ENCODE data around the gene GIMAP4.
"Not testable (repeated sequence)": the region's sequence is repeated elsewhere in the genome, so short reads cannot be mapped to it uniquely, and the experiment has no call there.

Gene GIMAP4

DNA sequence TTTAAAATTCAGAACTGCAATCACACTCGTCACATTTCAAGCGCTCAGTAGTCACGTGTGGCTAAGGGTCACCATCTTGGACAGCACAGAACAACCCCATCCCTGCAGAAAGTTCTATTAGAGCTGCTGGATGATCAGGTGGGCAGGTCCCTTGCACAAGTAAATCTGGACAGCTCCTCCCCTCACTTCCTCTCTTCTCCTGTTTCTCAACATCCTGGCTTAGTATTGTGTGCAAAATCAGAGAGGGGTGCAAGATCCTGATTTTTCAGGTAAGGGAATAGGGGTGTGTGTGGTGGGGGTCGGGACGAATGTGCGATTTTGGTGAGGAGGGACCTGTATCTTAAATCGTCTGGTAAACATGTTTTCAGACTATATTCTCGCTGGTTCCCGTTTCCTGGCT lies at the start of gene GIMAP4:
GIMAP4 (plus strand) TSS at position 222 of the 400 bp plus-strand sequence. CDS start 2,512 bp downstream, outside the sequence.
- no peak for DNase-seq

GRCh38 chr7:150519310-150519709 lies 47.9 kb upstream of the GIMAP4 start:
- no peak for DNase-seq

DNA sequence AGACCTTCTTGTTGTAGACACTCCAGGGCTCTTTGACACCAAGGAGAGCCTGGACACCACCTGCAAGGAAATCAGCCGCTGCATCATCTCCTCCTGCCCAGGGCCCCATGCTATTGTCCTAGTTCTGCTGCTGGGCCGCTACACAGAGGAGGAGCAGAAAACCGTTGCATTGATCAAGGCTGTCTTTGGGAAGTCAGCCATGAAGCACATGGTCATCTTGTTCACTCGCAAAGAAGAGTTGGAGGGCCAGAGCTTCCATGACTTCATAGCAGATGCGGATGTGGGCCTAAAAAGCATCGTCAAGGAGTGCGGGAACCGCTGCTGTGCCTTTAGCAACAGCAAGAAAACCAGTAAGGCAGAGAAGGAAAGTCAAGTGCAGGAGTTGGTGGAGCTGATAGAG lies 47.0 kb upstream of the GIMAP4 start:
- no peak for DNase-seq

GRCh38 chr7:150522931-150523330 lies 44.3 kb upstream of the GIMAP4 start:
- not testable (repeated sequence) for DNase-seq

DNA sequence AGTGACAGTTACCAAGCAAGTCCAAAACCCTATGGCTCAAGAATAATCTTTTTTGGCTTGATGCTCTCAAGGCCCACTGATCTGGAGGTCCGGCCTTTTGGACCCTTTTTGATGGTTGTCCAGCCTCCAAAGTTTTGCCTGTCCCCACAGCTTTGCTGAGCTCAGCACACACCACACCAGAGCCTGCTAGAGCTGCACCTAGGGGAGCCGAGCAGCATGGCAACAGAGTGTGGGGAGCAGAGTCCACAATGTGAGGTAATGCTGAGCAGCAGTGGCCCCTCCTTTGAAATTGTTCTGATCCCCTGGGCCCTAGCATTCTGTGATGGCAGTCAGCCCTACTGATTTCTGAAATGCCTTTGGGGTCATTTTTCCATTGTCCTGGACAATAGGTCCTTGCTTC lies 43.2 kb upstream of the GIMAP4 start:
- no peak for DNase-seq

DNA sequence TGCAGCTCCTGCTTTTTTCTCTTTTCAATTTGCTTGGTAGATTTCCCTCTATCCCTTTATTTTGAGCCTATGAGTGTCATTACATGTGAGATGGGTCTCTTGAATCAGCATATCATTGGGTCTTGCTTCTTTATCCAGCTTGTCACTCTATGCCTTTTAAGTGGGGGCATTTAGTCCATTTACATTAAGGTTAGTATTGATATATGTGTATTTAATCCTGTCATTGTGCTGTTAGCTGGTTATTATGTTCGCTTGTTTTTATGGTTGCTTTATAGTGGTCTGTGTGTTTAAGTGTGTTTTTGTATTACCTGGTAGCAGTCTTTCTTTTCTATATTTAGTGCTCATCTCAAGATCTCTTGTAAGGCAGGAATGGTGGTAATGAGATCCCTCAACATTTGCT lies 35.5 kb upstream of the GIMAP4 start:
- no peak for DNase-seq

DNA sequence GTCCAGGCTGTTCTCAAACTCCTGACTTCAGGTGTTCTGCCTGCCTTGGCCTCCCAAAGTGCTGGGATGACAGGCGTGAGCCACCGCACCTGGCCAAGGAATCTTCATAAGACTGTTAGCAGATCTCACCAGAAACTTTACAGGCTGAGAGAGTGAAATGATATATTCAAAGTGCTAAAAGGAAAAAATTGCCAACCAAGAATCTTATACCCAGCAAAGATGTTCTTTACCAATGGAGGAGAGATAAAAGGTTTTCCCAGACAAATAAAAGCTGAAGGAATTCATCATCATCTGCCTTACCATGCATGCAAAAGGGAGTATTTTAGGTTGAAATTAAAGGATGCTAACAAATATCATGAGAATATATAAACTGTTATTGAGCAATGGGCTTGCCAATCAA lies 28.9 kb upstream of the GIMAP4 start:
- DNase-seq, result no peak

DNA sequence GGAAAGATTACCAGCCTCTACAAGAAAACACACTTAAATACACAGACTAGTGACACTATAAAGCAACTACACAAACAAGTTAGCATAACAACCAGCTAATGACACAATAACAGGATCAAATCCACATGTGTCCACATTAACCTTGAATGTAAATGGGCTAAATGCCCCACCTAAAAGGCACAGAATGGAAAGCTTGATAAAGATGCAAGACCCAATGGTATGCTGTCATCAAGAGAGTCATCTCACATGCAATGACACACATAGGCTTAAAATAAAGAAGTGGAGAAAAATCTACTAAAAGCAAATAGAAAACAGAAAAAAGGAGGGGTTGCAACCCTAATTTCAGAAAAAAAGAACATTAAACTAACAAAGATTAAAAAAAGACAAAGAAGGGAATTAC lies 14.0 kb upstream of the GIMAP4 start:
- no peak for DNase-seq

GRCh38 chr7:150556521-150557138 lies 10.6 kb upstream of the GIMAP4 start:
- DNase-seq, result no peak

GRCh38 chr7:150560486-150560885 lies 6.7 kb upstream of the GIMAP4 start:
- DNase-seq, result no peak

GRCh38 chr7:150562919-150563318 lies 4.3 kb upstream of the GIMAP4 start:
- no peak for DNase-seq

DNA sequence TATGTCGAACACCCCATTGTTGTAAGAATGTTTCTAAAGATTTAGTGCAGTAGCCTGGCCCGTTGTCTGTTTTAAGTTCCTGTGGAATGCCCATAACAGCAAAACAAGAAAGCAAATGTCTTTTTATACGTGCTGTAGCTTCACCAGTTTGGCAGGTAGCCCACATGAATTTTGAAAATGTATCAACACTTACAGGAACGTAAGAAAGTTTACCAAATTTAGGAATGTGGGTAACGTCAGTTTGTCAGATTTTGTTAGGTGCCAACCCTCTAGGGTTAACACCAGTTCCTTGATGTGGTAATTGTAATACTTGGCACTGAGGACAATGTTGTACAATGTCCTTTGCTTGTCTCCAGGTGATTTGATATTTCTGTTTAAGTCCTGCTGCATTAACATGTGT lies 3.2 kb upstream of the GIMAP4 start:
- no peak for DNase-seq

GRCh38 chr7:150564566-150564965 lies 2.6 kb upstream of the GIMAP4 start:
- no peak for DNase-seq

DNA sequence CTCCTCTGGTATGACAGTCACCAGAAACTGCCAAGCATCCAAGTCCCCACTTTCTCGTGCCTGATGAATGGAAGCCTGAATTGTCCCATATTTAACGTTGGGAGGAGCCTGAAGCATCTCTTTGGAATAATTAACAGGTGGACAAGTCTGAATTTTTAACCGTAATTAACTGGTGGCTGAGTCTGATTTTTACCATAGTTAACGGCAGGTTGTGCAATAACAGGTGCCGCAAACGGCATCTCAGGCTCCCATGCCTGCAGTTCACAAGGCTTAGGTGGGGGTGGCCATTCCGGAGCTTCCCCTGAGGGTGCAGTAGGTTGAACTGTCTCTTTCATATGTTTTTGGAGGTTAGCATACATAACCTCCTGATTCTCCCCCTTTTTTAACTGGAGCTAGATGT lies 2.0 kb upstream of the GIMAP4 start:
- DNase-seq, result no peak

- DNase-seq, result no peak
Observed at GRCh38 chr7:150566123-150566522, 1.1 kb upstream of the GIMAP4 start.

GRCh38 chr7:150566572-150566971 lies 618 bp upstream of the GIMAP4 start:
- no peak for DNase-seq

DNA sequence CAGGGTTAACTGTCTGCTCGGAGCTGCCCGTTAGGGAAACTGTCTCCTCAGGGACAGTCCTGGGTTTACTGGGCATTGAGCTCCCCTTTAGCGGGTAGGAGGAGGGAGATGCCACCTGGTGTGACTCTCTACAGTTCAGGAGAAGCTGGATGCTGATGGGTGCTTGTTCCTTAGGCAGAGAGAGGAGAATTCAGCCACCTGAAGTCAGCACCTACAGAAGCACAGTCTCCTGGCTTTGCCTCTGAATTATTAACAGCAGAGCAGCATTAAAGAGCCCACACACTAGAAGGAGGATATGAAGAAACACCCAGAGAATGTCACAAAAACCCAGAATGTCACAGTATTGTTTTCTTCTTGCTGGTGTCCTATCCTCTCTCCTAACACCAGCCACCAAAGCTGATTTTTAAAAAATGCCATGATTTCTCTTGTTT lies 696 bp downstream of the GIMAP4 start:
- DNase-seq, result no peak

DNA sequence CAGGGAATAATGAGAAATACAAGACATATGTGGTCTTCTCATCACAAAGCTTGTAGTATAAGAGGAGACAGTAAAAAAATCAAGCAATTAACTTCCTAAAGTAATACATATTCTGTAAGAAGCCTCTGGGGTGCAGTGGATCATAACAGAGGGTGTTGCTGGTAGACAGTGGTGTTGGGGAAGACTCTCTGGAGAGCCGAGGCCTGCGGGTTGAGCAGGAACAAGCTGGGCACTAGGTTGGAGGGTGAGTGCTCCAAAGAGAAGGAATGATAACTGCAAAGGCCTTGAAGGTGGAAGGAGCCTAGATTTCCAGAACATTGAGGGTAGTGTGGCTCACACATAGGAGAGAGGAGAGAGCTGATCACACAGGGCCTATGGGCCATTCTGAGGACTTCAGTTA lies 1.5 kb downstream of the GIMAP4 start:
- no peak for DNase-seq

DNA sequence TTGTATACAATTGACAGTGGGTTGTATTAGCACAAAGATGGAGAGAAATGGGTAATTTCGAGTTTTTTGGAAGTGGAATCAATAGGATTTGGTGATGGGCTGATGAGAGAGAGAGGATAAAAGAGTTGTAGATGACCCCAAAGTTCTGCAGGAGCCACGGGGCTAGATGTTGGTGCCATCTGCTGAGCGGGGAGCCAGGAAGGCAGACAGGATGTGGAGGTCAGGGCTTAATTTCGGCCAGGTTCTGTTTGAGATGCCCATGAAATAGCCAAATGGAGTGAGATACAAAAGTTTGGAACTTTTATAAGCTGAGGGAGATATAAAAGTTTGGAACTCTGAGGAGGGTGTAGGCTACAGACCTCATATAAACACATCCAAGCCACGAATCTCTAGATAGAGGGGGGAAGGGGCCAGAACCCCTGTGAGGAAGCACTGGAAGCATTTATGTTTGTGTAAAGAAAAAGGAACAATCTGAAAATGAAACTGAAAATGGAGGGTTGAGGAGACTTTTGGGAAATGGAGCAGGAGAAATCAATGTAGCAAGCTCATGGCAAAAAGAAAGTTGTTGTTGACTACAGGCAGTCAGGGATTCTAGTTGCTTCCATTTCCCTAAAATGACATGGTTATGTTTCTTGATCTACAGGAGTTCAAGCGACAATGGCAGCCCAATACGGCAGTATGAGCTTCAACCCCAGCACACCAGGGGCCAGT lies 2.2 kb downstream of the GIMAP4 start:
- no peak for DNase-seq

- no peak for DNase-seq
Observed at GRCh38 chr7:150570556-150571465, 3.6 kb downstream of the GIMAP4 start.

GRCh38 chr7:150572496-150572895 lies 5.3 kb downstream of the GIMAP4 start:
- no peak for DNase-seq

DNA sequence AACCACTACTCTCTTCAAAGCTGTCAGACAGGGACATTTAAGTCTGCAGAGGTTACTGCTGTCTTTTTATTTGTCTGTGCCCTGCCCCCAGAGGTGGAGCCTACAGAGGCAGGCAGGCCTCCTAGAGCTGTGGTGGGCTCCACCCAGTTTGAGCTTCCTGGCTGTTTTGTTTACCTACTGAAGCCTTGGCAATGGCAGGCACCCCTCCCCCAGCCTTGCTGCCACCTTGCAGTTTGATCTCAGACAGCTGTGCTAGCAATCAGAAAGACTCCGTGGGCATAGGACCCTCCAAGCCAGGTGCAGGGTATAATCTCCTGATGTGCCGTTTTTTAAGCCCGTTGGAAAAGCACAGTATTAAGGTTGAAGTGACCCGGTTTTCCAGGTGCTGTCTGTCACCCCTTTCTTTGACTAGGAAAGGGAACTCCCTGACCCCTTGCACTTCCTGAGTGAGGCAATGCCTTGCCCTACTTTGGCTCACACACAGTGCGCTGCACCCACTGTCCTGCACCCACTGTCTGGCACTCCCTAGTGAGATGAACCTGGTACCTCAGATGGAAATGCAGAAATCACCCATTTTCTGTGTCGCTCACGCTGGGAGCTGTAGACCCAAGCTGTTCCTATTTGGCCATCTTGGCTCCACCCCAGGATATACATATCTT lies 12.9 kb downstream of the GIMAP4 start:
- DNase-seq, result not testable (repeated sequence)
